Panc1 (cell line): ENCODE measurements around the gene ZFAND6. TPM values are rescaled to one million over a fixed set of nuclear protein-coding genes. Genes with fewer than 3 reads are reported as not detected.

ENCODE experiments used
- ATAC-seq: fragments of 200-7000 bp; cut with Tn5 transposase; 2 replicates; pipeline ENCODE4 v1.9.1; 2020; ENCODE audit warnings: mild to moderate bottlenecking, moderate library complexity
- BruUV-seq: library from RNA; stranded (reverse); fragments of 400-500 nt; replicated peaks from 2 replicates; lab custom pipeline; 2021; lab: Mats Ljungman, UMichigan
- CTCF ChIA-PET: fragments of 300-600 bp; sonication (Branson Sonifier 250); formaldehyde crosslinking; loops from one replicate; lab custom pipeline; 2022; ENCODE audit warnings: antibody characterized with exemption; lab: Charles Lee
- POLR2A ChIA-PET: fragments of 300-600 bp; sonication (Branson Sonifier 250); formaldehyde crosslinking; loops from one replicate; lab custom pipeline; 2022; ENCODE audit warnings: antibody characterized with exemption; lab: Charles Lee
- DNase-seq: peaks from one replicate; pipeline ENCODE4 v3.0.0-alpha.2; 2010; ENCODE audit warnings: low read depth, low spot score
- H3K27ac ChIP-seq: 2 replicates; pipeline ENCODE4 v1.5.1; 2011; ENCODE audit warnings: mild to moderate bottlenecking, low read length, inconsistent platforms
- H3K27me3 ChIP-seq: fragments of 200-500 bp; sonication (Bioruptor generic); 2 replicates; pipeline ENCODE4 v1.6.0; 2014; ENCODE audit warnings: low read length, inconsistent platforms; ENCODE audit not compliant: control insufficient read depth, insufficient read depth
- H3K36me3 ChIP-seq: fragments of 200-500 bp; sonication (Bioruptor generic); 2 replicates; pipeline ENCODE4 v1.5.1; 2014; ENCODE audit warnings: inconsistent platforms, mild to moderate bottlenecking, low read length, moderate library complexity; ENCODE audit not compliant: control insufficient read depth, insufficient read depth
- H3K4me1 ChIP-seq: 2 replicates; pipeline ENCODE4 v1.5.1; 2011; ENCODE audit warnings: inconsistent platforms, mild to moderate bottlenecking, low read length, moderate library complexity; ENCODE audit not compliant: control insufficient read depth, insufficient read depth
- H3K4me3 ChIP-seq, 2 experiments: 2 replicates each; pipeline ENCODE4 v1.5.1; 2011 to 2012; ENCODE audit warnings: low read depth in 2 of 2, low read length in 2 of 2, mild to moderate bottlenecking in 2 of 2, inconsistent platforms in 1 of 2, moderate library complexity in 1 of 2
- H3K9me3 ChIP-seq: fragments of 200-500 bp; sonication (Bioruptor generic); 2 replicates; pipeline ENCODE4 v1.5.1; 2014; ENCODE audit warnings: low read depth, mild to moderate bottlenecking, inconsistent platforms, low read length, moderate library complexity; ENCODE audit not compliant: control insufficient read depth, insufficient read depth
- CTCF ChIP-seq: fragments of 450-650 bp; IDR thresholded peaks from 2 replicates; pipeline ENCODE4 v1.5.1; 2017; ENCODE audit warnings: mild to moderate bottlenecking
- POLR2AphosphoS5 ChIP-seq: IDR thresholded peaks from 2 replicates; pipeline ENCODE4 v1.6.1; 2012; ENCODE audit warnings: mild to moderate bottlenecking, low read depth, low read length, moderate library complexity
- REST ChIP-seq, 2 experiments: IDR thresholded peaks; 2 replicates each; pipeline ENCODE4 v1.6.1; 2011 to 2012; ENCODE audit warnings: low read depth in 2 of 2, control low read depth in 1 of 2, low read length in 1 of 2, mild to moderate bottlenecking in 1 of 2, moderate library complexity in 1 of 2; ENCODE audit not compliant: insufficient read depth in 1 of 2
- SIN3A ChIP-seq: IDR thresholded peaks from 2 replicates; pipeline ENCODE4 v1.6.1; 2012; ENCODE audit warnings: low read depth, mild to moderate bottlenecking, low read length, moderate library complexity, borderline replicate concordance; ENCODE audit not compliant: insufficient read depth
- TCF7L2 ChIP-seq: IDR thresholded peaks from 2 replicates; pipeline ENCODE4 v1.6.1; 2011; ENCODE audit warnings: mild to moderate bottlenecking, low read depth, low read length, inconsistent platforms
- in situ Hi-C: cut with HindIII; loops from 2 replicates; pipeline ENCODE4 v1.10.0; 2016; ENCODE audit warnings: low sequenced_read_pairs, low pct_unique_long_range_greater_than_20kb
- intact Hi-C: fragments of 100-400 bp; cut with micrococcal nuclease; formaldehyde crosslinking; loops from one replicate; pipeline ENCODE4 v1.10.0; 2022; ENCODE audit not compliant: unreplicated experiment
- total RNA-seq: library from RNA; stranded (reverse); gene quantifications from one replicate; pipeline ENCODE4 v1.2.1, GENCODE V29; 2021; ENCODE audit not compliant: unreplicated experiment

The ZFAND6 gene
- total RNA-seq, 1 experiment from 2014 or later: 73.0 TPM

- TF ChIP-seq SIN3A (no peak), POLR2AphosphoS5 (no peak), CTCF (no peak), REST (IDR thresholded peaks at IDR 0.05; ENCODE audit: insufficient read depth in 1 of 2, low read depth in 2 of 2, low read length in 1 of 2) (no peak), TCF7L2 (no peak)
- intact Hi-C loops: no loop called here
- no peak overlapping the region for H3K4me3 ChIP-seq
- ChIA-PET POLR2A (no interaction called here), CTCF (no interaction called here)
- no peak overlapping the region for H3K27ac ChIP-seq
- no peaks in the 10 kb centered on the region for H3K27me3 ChIP-seq
- ATAC-seq (no peak), DNase-seq (no peak)
- H3K36me3 ChIP-seq: no peaks in the 10 kb centered on the region
- no TSS peak for BruUV-seq
- H3K4me1 ChIP-seq: peaks cover 7% of the 10 kb centered on the region; the same call in 1 of the 2 replicates
- in situ Hi-C loops: no loop called here
- H3K9me3 ChIP-seq: no peaks in the 10 kb centered on the region
Observed at GRCh38 chr15:80090041-80090440, 30.6 kb downstream of the ZFAND6 start.

GRCh38 chr15:80090879-80091503 lies 31.5 kb downstream of the ZFAND6 start:
- Histone ChIP-seq H3K27ac (no peak overlapping the region), H3K9me3 (no peaks in the 10 kb centered on the region), H3K27me3 (no peaks in the 10 kb centered on the region), H3K36me3 (no peaks in the 10 kb centered on the region), H3K4me1 (peaks cover 10% of the 10 kb centered on the region; the same call in 1 of the 2 replicates), H3K4me3 (no peak overlapping the region)
- DNase-seq (no peak), ATAC-seq (no peak)
- POLR2A ChIA-PET: no interaction called here
- in situ Hi-C loops: no loop called here
- no TSS peak for BruUV-seq
- intact Hi-C loops: no loop called here
- TF ChIP-seq SIN3A (no peak), CTCF (peak; percentile 51; the same call in 1 of the 2 replicates)
- CTCF ChIA-PET: no interaction called here
